Measurements from ENCODE around the gene NFIX.

NFIX gene

DNA sequence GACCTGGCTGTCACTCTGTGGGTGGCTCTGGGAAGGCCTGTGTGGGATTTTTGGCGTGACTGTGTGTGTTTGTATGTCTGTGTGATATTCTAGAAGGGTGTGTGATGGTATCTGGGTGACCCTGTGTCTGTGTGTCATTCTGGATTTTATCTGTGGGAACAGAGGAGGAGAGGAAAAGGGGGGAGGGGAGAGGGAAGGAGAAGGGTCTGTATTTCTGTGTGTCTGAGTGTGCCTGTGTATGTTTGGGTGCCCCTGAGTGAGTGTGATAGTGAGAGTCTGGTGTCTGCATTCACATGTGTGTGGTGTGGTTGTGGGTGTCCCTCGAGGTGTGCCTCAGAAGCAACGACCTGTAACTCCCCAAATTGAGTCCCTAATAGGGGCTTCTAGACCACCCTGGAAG, 8.1 kb upstream of the NFIX start:
- Histone ChIP-seq H3K4me3 (ENCODE audit: control insufficient read depth in 1 of 7, extremely low read depth in 1 of 7, insufficient read depth in 4 of 7, low read depth in 2 of 7, low read length in 6 of 7) (no peak overlapping the region), H3K9me3 (ENCODE audit: control extremely low read depth in 1 of 5, control insufficient read depth in 4 of 5, insufficient read depth in 2 of 5, low read depth in 1 of 5, low read length in 4 of 5) (no peaks in the 10 kb centered on the region), H3K4me1 (ENCODE audit: control extremely low read depth in 1 of 4, control insufficient read depth in 4 of 4, insufficient read depth in 4 of 4, low read length in 3 of 4) (peaks cover 0 to 8% (median 4%) of the 10 kb centered on the region in 4 experiments), H3K36me3 (ENCODE audit: control insufficient read depth in 4 of 4, insufficient read depth in 4 of 4, low read length in 3 of 4) (no peaks in the 10 kb centered on the region), H3K27me3 (replicated peaks in 2 of 5; ENCODE audit: control insufficient read depth in 4 of 5, insufficient read depth in 5 of 5, low read length in 4 of 5) (peaks cover 0 to 3% (median 0%) of the 10 kb centered on the region in 5 experiments), H3K27ac (ENCODE audit: insufficient read depth in 1 of 2, low read depth in 1 of 2, low read length in 2 of 2, poor library complexity in 1 of 2, severe bottlenecking in 2 of 2) (no peak overlapping the region)
- DNase-seq, result no peak
- POLR2A ChIA-PET, result no interaction called here
- 76% methylated on average over 3 of the region's 3 CpGs for WGBS (ENCODE audit: insufficient coverage)
- CTCF ChIA-PET, result interaction anchor here (5.0 to 6.2 kb wide), 2 partner anchors 44 to 108 kb away, joined by 39 to 57 read pairs; no protein-coding TSS in a partner anchor

DNA sequence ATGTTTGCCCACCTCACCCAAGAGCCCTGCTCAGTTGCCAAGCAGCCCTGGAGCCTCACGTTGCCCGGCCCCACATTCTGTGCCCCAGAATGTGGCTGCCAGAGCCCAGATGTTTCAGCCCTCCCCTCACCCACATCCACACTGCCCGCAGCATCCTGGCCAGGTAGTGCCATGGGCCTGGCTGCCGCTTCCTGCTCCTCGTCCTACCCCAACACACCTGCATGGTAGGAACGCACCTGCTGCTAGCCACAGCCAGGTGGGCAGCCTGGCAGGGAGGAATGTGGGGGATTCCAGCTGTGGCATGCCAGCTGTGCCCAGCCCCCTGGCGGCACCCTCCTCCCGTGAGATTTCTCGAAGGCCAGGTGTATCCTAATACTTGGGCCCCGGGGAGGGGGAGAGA, 7.5 kb upstream of the NFIX start:
- DNase-seq, result no peak
- H3K4me1 ChIP-seq (ENCODE audit: control extremely low read depth in 1 of 4, control insufficient read depth in 4 of 4, insufficient read depth in 4 of 4, low read length in 3 of 4), result peaks cover 0 to 8% (median 4%) of the 10 kb centered on the region in 4 experiments
- ChIA-PET POLR2A (no interaction called here), CTCF (no interaction called here)
- WGBS (ENCODE audit: insufficient coverage), result 83% methylated on average over 6 of the region's 10 CpGs
- no peaks in the 10 kb centered on the region for H3K36me3 ChIP-seq (ENCODE audit: control insufficient read depth in 4 of 4, insufficient read depth in 4 of 4, low read length in 3 of 4)
- no peak overlapping the region for H3K4me3 ChIP-seq (ENCODE audit: control insufficient read depth in 1 of 7, extremely low read depth in 1 of 7, insufficient read depth in 4 of 7, low read depth in 2 of 7, low read length in 6 of 7)
- no peaks in the 10 kb centered on the region for H3K9me3 ChIP-seq (ENCODE audit: control extremely low read depth in 1 of 5, control insufficient read depth in 4 of 5, insufficient read depth in 2 of 5, low read depth in 1 of 5, low read length in 4 of 5)
- no peaks in the 10 kb centered on the region for H3K27me3 ChIP-seq (replicated peaks in 2 of 5; ENCODE audit: control insufficient read depth in 4 of 5, insufficient read depth in 5 of 5, low read length in 4 of 5)
- no peak overlapping the region for H3K27ac ChIP-seq (ENCODE audit: insufficient read depth in 1 of 2, low read depth in 1 of 2, low read length in 2 of 2, poor library complexity in 1 of 2, severe bottlenecking in 2 of 2)

DNA sequence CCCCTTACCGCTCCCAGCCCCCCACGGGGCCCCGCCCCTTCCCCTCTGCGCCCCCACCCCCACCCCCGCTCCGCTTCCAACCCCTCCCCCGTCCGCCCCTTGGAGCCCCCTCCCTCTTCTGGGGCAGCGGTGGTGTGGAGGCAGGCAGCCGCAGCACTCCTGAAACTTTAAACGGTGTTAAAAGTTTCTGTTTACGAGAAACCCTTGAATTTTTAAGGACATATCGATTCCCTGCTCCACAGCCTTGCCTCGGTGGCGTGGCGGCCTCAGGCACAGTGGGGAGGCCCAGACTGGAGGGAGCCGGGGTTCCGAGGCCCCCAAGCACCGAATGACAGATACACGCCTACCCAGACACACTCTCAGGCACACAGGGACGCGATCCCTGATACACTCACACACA, 4.8 kb upstream of the NFIX start:
- H3K36me3 ChIP-seq (ENCODE audit: control insufficient read depth in 4 of 4, insufficient read depth in 4 of 4, low read length in 3 of 4), result no peaks in the 10 kb centered on the region
- H3K27me3 ChIP-seq (replicated peaks in 2 of 5; ENCODE audit: control insufficient read depth in 4 of 5, insufficient read depth in 5 of 5, low read length in 4 of 5), result peaks cover 0 to 4% (median 0%) of the 10 kb centered on the region in 5 experiments
- H3K4me1 ChIP-seq (ENCODE audit: control extremely low read depth in 1 of 4, control insufficient read depth in 4 of 4, insufficient read depth in 4 of 4, low read length in 3 of 4), result peaks cover 0 to 7% (median 6%) of the 10 kb centered on the region in 4 experiments
- POLR2A ChIA-PET, result interaction anchor here (0.6 kb wide), 1 partner anchor 24 kb away, joined by 3 read pairs; no protein-coding TSS in a partner anchor
- 79% methylated on average over 12 of the region's 22 CpGs for WGBS (ENCODE audit: insufficient coverage)
- H3K9me3 ChIP-seq (ENCODE audit: control extremely low read depth in 1 of 5, control insufficient read depth in 4 of 5, insufficient read depth in 2 of 5, low read depth in 1 of 5, low read length in 4 of 5), result no peaks in the 10 kb centered on the region
- DNase-seq, result no peak
- CTCF ChIA-PET, result no interaction called here
- H3K27ac ChIP-seq (ENCODE audit: insufficient read depth in 1 of 2, low read depth in 1 of 2, low read length in 2 of 2, poor library complexity in 1 of 2, severe bottlenecking in 2 of 2), result no peak overlapping the region
- no peak overlapping the region for H3K4me3 ChIP-seq (ENCODE audit: control insufficient read depth in 1 of 7, extremely low read depth in 1 of 7, insufficient read depth in 4 of 7, low read depth in 2 of 7, low read length in 6 of 7)

DNA sequence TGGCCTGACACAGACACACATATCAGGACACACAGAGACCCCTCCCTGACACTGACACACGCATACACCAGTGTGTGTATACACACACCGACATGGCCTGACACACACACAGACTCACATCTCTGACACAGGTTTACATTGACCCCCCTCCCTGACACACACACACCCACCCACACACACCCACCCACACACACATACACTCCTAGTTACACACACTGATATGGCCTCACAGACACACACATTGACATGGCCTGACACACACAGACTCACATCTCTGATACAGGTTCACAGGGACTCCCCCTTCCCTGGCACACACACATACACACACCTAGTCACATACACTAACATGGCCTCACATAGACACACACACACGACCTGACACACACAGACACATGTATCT, 4.4 kb upstream of the NFIX start:
- H3K27me3 ChIP-seq (replicated peaks in 2 of 5; ENCODE audit: control insufficient read depth in 4 of 5, insufficient read depth in 5 of 5, low read length in 4 of 5), result peaks cover 0 to 4% (median 0%) of the 10 kb centered on the region in 5 experiments
- no peaks in the 10 kb centered on the region for H3K36me3 ChIP-seq (ENCODE audit: control insufficient read depth in 4 of 4, insufficient read depth in 4 of 4, low read length in 3 of 4)
- whole genome bisulfite sequencing (ENCODE audit: insufficient coverage), result 75% methylated on average over 1 of the region's 3 CpGs
- ChIA-PET POLR2A (no interaction called here), CTCF (no interaction called here)
- no peak overlapping the region for H3K4me3 ChIP-seq (ENCODE audit: control insufficient read depth in 1 of 7, extremely low read depth in 1 of 7, insufficient read depth in 4 of 7, low read depth in 2 of 7, low read length in 6 of 7)
- H3K4me1 ChIP-seq (ENCODE audit: control extremely low read depth in 1 of 4, control insufficient read depth in 4 of 4, insufficient read depth in 4 of 4, low read length in 3 of 4), result peaks cover 0 to 8% (median 6%) of the 10 kb centered on the region in 4 experiments
- H3K27ac ChIP-seq (ENCODE audit: insufficient read depth in 1 of 2, low read depth in 1 of 2, low read length in 2 of 2, poor library complexity in 1 of 2, severe bottlenecking in 2 of 2), result no peak overlapping the region
- no peak for DNase-seq
- no peaks in the 10 kb centered on the region for H3K9me3 ChIP-seq (ENCODE audit: control extremely low read depth in 1 of 5, control insufficient read depth in 4 of 5, insufficient read depth in 2 of 5, low read depth in 1 of 5, low read length in 4 of 5)

DNA sequence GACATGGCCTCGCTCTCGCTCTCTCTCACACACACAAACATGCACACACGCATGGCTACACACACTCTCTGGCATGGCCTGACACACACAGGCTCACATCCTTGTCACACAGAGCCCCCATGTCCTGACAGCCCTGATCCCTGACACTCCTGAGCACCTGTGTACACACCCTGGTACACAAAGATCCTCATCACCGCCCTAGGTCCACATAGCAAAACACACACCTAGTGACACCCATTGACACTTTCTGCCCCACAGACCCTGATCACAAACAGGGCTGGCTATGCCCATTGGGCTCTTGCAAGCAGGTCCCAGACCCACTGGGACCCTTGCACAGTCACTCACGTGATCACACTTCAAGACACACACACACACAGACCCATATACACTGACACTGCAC, 4.0 kb upstream of the NFIX start:
- Histone ChIP-seq H3K27ac (ENCODE audit: insufficient read depth in 1 of 2, low read depth in 1 of 2, low read length in 2 of 2, poor library complexity in 1 of 2, severe bottlenecking in 2 of 2) (no peak overlapping the region), H3K27me3 (replicated peaks in 2 of 5; ENCODE audit: control insufficient read depth in 4 of 5, insufficient read depth in 5 of 5, low read length in 4 of 5) (peaks cover 0 to 4% (median 0%) of the 10 kb centered on the region in 5 experiments), H3K4me1 (ENCODE audit: control extremely low read depth in 1 of 4, control insufficient read depth in 4 of 4, insufficient read depth in 4 of 4, low read length in 3 of 4) (peaks cover 0 to 12% (median 10%) of the 10 kb centered on the region in 4 experiments), H3K4me3 (ENCODE audit: control insufficient read depth in 1 of 7, extremely low read depth in 1 of 7, insufficient read depth in 4 of 7, low read depth in 2 of 7, low read length in 6 of 7) (no peak overlapping the region), H3K9me3 (ENCODE audit: control extremely low read depth in 1 of 5, control insufficient read depth in 4 of 5, insufficient read depth in 2 of 5, low read depth in 1 of 5, low read length in 4 of 5) (no peaks in the 10 kb centered on the region), H3K36me3 (ENCODE audit: control insufficient read depth in 4 of 4, insufficient read depth in 4 of 4, low read length in 3 of 4) (no peaks in the 10 kb centered on the region)
- 94% methylated on average over 4 of the region's 5 CpGs for WGBS (ENCODE audit: insufficient coverage)
- ChIA-PET CTCF (interaction anchor here (0.5 to 1.5 kb wide), 3 partner anchors 12 to 22 kb away, joined by 3 read pairs; no protein-coding TSS in a partner anchor), POLR2A (no interaction called here)
- DNase-seq, result no peak

DNA sequence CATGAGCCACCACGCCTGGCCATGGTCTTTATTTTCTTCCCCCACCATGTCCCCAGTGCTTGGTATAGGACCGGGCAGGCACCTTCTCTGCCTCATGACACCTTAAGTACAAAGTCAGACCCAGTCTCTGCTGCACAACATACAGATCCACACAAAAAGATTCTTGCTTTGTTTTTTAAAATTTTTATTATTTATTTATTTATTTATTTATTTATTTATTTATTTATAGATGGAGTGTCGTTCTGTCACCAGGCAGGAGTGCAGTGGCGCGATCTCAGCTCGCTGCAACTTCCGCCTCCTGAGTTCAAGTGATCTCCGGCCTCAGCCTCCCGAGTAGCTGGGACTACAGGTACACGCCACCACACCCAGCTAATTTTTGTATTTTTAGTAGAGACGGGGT, 2.5 kb upstream of the NFIX start:
- Histone ChIP-seq H3K4me1 (ENCODE audit: control extremely low read depth in 1 of 4, control insufficient read depth in 4 of 4, insufficient read depth in 4 of 4, low read length in 3 of 4) (peaks cover 0 to 22% (median 14%) of the 10 kb centered on the region in 4 experiments), H3K27me3 (replicated peaks in 2 of 5; ENCODE audit: control insufficient read depth in 4 of 5, insufficient read depth in 5 of 5, low read length in 4 of 5) (peaks cover 0 to 9% (median 0%) of the 10 kb centered on the region in 5 experiments), H3K9me3 (ENCODE audit: control extremely low read depth in 1 of 5, control insufficient read depth in 4 of 5, insufficient read depth in 2 of 5, low read depth in 1 of 5, low read length in 4 of 5) (no peaks in the 10 kb centered on the region), H3K36me3 (ENCODE audit: control insufficient read depth in 4 of 4, insufficient read depth in 4 of 4, low read length in 3 of 4) (peaks cover 0 to under 1% (median 0%) of the 10 kb centered on the region in 4 experiments), H3K4me3 (ENCODE audit: control insufficient read depth in 1 of 7, extremely low read depth in 1 of 7, insufficient read depth in 4 of 7, low read depth in 2 of 7, low read length in 6 of 7) (no peak overlapping the region), H3K27ac (ENCODE audit: insufficient read depth in 1 of 2, low read depth in 1 of 2, low read length in 2 of 2, poor library complexity in 1 of 2, severe bottlenecking in 2 of 2) (no peak overlapping the region)
- 98% methylated on average over 8 of the region's 11 CpGs for WGBS (ENCODE audit: insufficient coverage)
- ChIA-PET CTCF (interaction anchor here (1.0 to 2.3 kb wide), 7 partner anchors 9 to 101 kb away, joined by 3 to 8 read pairs (median 4); no protein-coding TSS in a partner anchor), POLR2A (no interaction called here)
- no peak for DNase-seq

DNA sequence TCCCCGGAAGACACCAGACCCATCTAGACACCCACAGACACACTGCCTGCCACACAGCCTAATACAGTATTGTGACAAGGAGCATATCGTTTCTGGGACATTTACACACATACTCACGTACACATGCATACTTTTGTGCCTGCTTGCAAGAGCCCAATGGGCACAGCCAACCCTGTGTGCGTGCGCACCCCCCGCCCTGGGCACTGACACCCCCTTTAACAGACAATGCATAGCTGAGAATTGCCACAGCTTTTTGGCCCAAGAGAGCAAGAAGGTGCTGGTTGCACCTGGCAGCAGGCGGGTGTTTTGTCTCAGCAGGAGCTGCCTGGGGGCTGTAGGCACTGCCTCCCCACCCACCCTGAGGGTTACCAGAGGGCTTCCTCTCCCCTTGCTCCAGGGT, 1.7 kb upstream of the NFIX start:
- no peaks in the 10 kb centered on the region for H3K9me3 ChIP-seq (ENCODE audit: control extremely low read depth in 1 of 5, control insufficient read depth in 4 of 5, insufficient read depth in 2 of 5, low read depth in 1 of 5, low read length in 4 of 5)
- no peak overlapping the region for H3K27ac ChIP-seq (ENCODE audit: insufficient read depth in 1 of 2, low read depth in 1 of 2, low read length in 2 of 2, poor library complexity in 1 of 2, severe bottlenecking in 2 of 2)
- no peak overlapping the region for H3K4me3 ChIP-seq (ENCODE audit: control insufficient read depth in 1 of 7, extremely low read depth in 1 of 7, insufficient read depth in 4 of 7, low read depth in 2 of 7, low read length in 6 of 7)
- WGBS (ENCODE audit: insufficient coverage), result 93% methylated on average over 7 of the region's 7 CpGs
- ChIA-PET POLR2A (no interaction called here), CTCF (interaction anchor here (0.7 to 2.3 kb wide), 6 partner anchors 9 to 40 kb away, joined by 3 to 8 read pairs (median 4); no protein-coding TSS in a partner anchor)
- peaks cover 0 to 5% (median under 1%) of the 10 kb centered on the region in 4 experiments for H3K36me3 ChIP-seq (ENCODE audit: control insufficient read depth in 4 of 4, insufficient read depth in 4 of 4, low read length in 3 of 4)
- H3K4me1 ChIP-seq (ENCODE audit: control extremely low read depth in 1 of 4, control insufficient read depth in 4 of 4, insufficient read depth in 4 of 4, low read length in 3 of 4), result peaks cover 0 to 22% (median 14%) of the 10 kb centered on the region in 4 experiments
- no peak for DNase-seq
- peaks cover 0 to 9% (median 0%) of the 10 kb centered on the region in 5 experiments for H3K27me3 ChIP-seq (replicated peaks in 2 of 5; ENCODE audit: control insufficient read depth in 4 of 5, insufficient read depth in 5 of 5, low read length in 4 of 5)

Measured in common myeloid progenitor, CD34-positive (primary cell).